ENCODE measurements around the gene NME4.
"Not testable (repeated sequence)": the region's sequence is repeated elsewhere in the genome, so short reads cannot be mapped to it uniquely, and the experiment has no call there.

DNA sequence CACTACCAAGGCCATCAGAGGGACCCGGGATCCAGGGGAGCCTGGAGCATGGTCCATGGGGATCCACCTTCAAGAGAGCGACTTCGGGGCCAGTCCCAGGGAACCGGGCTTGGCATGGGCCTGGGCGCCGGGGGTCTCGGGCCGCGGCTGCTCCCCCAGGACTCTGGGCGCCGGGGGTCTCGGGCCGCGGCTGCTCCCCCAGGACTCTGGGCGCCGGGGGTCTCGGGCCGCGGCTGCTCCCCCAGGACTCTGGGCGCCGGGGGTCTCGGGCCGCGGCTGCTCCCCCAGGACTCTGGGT lies 34.3 kb upstream of the NME4 start:
- TF ChIP-seq, protein P1, sequence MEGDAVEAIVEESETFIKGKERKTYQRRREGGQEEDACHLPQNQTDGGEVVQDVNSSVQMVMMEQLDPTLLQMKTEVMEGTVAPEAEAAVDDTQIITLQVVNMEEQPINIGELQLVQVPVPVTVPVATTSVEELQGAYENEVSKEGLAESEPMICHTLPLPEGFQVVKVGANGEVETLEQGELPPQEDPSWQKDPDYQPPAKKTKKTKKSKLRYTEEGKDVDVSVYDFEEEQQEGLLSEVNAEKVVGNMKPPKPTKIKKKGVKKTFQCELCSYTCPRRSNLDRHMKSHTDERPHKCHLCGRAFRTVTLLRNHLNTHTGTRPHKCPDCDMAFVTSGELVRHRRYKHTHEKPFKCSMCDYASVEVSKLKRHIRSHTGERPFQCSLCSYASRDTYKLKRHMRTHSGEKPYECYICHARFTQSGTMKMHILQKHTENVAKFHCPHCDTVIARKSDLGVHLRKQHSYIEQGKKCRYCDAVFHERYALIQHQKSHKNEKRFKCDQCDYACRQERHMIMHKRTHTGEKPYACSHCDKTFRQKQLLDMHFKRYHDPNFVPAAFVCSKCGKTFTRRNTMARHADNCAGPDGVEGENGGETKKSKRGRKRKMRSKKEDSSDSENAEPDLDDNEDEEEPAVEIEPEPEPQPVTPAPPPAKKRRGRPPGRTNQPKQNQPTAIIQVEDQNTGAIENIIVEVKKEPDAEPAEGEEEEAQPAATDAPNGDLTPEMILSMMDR (IDR thresholded peaks at IDR 0.05; ENCODE audit: low read depth, low read length), result not testable (repeated sequence)
- TF ChIP-seq EZH2phosphoT487 (IDR thresholded peaks at IDR 0.05; ENCODE audit: low read depth), result not testable (repeated sequence)
